Choroid plexus epithelial cell (primary cell): Measurements from ENCODE around the gene TRAK1.

ENCODE experiments used
- DNase-seq: peaks from one replicate; pipeline ENCODE4 v3.0.0-alpha.2; 2010; ENCODE audit warnings: low read depth
- H3K4me3 ChIP-seq: 2 replicates; pipeline ENCODE4 v1.5.1; 2011; ENCODE audit warnings: low read depth, mild to moderate bottlenecking, control low read depth, low read length, moderate library complexity
- CTCF ChIP-seq: conservative IDR thresholded peaks from 2 replicates; pipeline ENCODE4 v1.5.1; 2011; ENCODE audit warnings: low read depth, mild to moderate bottlenecking, control low read depth, inconsistent platforms, low read length, moderate library complexity

Gene TRAK1

GRCh38 chr3:42148086-42148848 lies 57.1 kb downstream of the TRAK1 start:
- TF ChIP-seq CTCF = no peak

GRCh38 chr3:42148982-42149432 lies 57.9 kb downstream of the TRAK1 start:
- DNase-seq = peak; percentile 92
- no peak overlapping the region for H3K4me3 ChIP-seq
- no peak for TF ChIP-seq CTCF

More at GRCh38 chr3:42148086-42148848, 57.1 kb downstream of the TRAK1 start:
- no peak overlapping the region for H3K4me3 ChIP-seq
- no peak for DNase-seq

GRCh38 chr3:42149532-42149931 lies 58.4 kb downstream of the TRAK1 start:
- DNase-seq = no peak
- no peak for TF ChIP-seq CTCF
- H3K4me3 ChIP-seq = no peak overlapping the region

GRCh38 chr3:42149975-42150374 lies 58.8 kb downstream of the TRAK1 start:
- TF ChIP-seq CTCF = no peak
- DNase-seq = no peak

GRCh38 chr3:42151596-42152168 lies 60.5 kb downstream of the TRAK1 start:
- H3K4me3 ChIP-seq = no peak overlapping the region
- DNase-seq = no peak
- no peak for TF ChIP-seq CTCF

More at GRCh38 chr3:42149975-42150374, 58.8 kb downstream of the TRAK1 start:
- no peak overlapping the region for H3K4me3 ChIP-seq

GRCh38 chr3:42152193-42152592 lies 61.0 kb downstream of the TRAK1 start:
- no peak for DNase-seq
- no peak for TF ChIP-seq CTCF
- H3K4me3 ChIP-seq = no peak overlapping the region
